ENCODE results near the gene SCG3.

- TF ChIP-seq CTCF (IDR thresholded peaks at IDR 0.05; ENCODE audit: low read depth, low read length) (no peak), EZH2phosphoT487 (IDR thresholded peaks at IDR 0.05; ENCODE audit: low read depth) (no peak)
These were observed 3.9 kb upstream of the SCG3 start for GRCh38 chr15:51677452-51677851.

All from OCI-LY3 (cell line).